ENCODE results near the gene GPATCH2. TPM values are rescaled to one million over a fixed set of nuclear protein-coding genes. Genes with fewer than 3 reads are reported as not detected.

The GPATCH2 gene
- total and polyA plus RNA-seq, 10 of the 15 experiments (the other 5 are each of a cell fraction or from before 2014, with no cell fraction given), result 3.2 to 12.2 (median 5.4) TPM

DNA sequence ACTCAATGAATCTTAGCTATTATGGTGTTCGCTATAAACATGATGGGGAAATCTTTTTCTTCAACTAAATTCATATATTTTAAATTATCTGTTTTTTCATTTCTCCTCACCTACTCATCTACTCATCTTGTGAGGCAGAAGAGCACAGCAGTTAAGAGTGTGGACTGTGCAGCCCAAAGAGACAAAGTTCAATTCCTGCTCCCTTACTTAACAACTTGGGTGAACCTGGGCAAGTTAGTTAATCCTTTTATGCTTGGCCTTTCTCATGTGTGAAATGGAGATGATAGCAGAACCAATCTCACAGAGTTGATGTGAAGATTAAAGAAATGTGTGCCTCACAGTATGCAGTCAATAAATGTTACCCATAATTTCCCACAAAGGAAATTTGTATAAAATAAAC lies 168.2 kb downstream of the GPATCH2 start (continued):
- TF ChIP-seq TCF3 (IDR thresholded peaks at IDR 0.05; ENCODE audit: borderline replicate concordance, insufficient read depth, low read depth, low read length), result no peak
- TF ChIP-seq, protein P1, sequence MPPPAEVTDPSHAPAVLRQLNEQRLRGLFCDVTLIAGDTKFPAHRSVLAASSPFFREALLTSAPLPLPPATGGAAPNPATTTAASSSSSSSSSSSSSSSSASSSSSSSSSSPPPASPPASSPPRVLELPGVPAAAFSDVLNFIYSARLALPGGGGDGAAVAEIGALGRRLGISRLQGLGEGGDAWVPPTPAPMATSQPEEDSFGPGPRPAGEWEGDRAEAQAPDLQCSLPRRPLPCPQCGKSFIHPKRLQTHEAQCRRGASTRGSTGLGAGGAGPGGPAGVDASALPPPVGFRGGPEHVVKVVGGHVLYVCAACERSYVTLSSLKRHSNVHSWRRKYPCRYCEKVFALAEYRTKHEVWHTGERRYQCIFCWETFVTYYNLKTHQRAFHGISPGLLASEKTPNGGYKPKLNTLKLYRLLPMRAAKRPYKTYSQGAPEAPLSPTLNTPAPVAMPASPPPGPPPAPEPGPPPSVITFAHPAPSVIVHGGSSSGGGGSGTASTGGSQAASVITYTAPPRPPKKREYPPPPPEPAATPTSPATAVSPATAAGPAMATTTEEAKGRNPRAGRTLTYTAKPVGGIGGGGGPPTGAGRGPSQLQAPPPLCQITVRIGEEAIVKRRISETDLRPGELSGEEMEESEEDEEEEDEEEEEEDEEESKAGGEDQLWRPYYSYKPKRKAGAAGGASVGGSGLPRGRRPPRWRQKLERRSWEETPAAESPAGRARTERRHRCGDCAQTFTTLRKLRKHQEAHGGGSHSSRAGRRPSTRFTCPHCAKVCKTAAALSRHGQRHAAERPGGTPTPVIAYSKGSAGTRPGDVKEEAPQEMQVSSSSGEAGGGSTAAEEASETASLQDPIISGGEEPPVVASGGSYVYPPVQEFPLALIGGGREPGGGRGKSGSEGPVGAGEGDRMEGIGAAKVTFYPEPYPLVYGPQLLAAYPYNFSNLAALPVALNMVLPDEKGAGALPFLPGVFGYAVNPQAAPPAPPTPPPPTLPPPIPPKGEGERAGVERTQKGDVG (CRISPR knock-in tag; IDR thresholded peaks at IDR 0.05), result no peak
- no peak for TF ChIP-seq POLR2A (IDR thresholded peaks at IDR 0.05; ENCODE audit: low read depth, low read length)
- TF ChIP-seq SIX5 (IDR thresholded peaks at IDR 0.05; ENCODE audit: low read depth, low read length, severe bottlenecking), result no peak

DNA sequence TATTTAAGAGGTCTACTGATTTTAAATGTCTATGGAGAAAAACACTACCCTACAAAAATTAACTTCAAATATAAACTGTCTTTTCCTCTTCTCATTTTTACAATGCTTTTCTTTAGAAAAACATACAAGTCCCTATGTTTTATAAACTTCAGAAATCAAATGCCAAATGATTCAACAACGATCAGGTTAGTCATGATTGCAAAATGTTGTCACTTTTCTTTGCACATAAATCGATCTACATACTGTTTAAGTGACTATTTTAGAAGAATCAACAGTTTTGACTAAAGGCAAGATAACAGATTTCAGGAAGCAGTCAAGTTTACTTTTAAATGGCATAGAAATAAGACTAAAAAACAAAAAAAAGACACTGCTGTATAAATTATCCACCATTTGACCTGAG lies 168.7 kb downstream of the GPATCH2 start:
- Histone ChIP-seq H2AFZ (ENCODE audit: control insufficient read depth, low read depth, low read length) (no peak overlapping the region), H3K9ac (ENCODE audit: control insufficient read depth, insufficient read depth, low read length) (no peak overlapping the region), H3K4me2 (ENCODE audit: control insufficient read depth, insufficient read depth) (no peak overlapping the region), H4K20me1 (ENCODE audit: control insufficient read depth, insufficient read depth) (no peaks in the 10 kb centered on the region), H3K27me3 (replicated peaks in 1 of 2; ENCODE audit: control insufficient read depth in 2 of 2, insufficient read depth in 2 of 2, low read length in 1 of 2) (no peaks in the 10 kb centered on the region), H3K36me3 (ENCODE audit: control insufficient read depth in 2 of 2, insufficient read depth in 2 of 2, low read length in 1 of 2) (no peaks in the 10 kb centered on the region), H3K4me3 (no peak overlapping the region), H3K9me3 (replicated peaks; ENCODE audit: control insufficient read depth, insufficient read depth, low read length) (peaks cover 2% of the 10 kb centered on the region; the same call in 1 of the 3 replicates), H3K79me2 (ENCODE audit: control insufficient read depth, insufficient read depth, low read length) (no peaks in the 10 kb centered on the region), H3K27ac (ENCODE audit: control insufficient read depth, insufficient read depth) (no peak overlapping the region), H3K4me1 (ENCODE audit: control insufficient read depth, insufficient read depth, low read length) (no peaks in the 10 kb centered on the region)
- no peak for ATAC-seq
- TF ChIP-seq, protein P1 (CRISPR knock-in tag; IDR thresholded peaks at IDR 0.05), result no peak
- TF ChIP-seq, protein P2, sequence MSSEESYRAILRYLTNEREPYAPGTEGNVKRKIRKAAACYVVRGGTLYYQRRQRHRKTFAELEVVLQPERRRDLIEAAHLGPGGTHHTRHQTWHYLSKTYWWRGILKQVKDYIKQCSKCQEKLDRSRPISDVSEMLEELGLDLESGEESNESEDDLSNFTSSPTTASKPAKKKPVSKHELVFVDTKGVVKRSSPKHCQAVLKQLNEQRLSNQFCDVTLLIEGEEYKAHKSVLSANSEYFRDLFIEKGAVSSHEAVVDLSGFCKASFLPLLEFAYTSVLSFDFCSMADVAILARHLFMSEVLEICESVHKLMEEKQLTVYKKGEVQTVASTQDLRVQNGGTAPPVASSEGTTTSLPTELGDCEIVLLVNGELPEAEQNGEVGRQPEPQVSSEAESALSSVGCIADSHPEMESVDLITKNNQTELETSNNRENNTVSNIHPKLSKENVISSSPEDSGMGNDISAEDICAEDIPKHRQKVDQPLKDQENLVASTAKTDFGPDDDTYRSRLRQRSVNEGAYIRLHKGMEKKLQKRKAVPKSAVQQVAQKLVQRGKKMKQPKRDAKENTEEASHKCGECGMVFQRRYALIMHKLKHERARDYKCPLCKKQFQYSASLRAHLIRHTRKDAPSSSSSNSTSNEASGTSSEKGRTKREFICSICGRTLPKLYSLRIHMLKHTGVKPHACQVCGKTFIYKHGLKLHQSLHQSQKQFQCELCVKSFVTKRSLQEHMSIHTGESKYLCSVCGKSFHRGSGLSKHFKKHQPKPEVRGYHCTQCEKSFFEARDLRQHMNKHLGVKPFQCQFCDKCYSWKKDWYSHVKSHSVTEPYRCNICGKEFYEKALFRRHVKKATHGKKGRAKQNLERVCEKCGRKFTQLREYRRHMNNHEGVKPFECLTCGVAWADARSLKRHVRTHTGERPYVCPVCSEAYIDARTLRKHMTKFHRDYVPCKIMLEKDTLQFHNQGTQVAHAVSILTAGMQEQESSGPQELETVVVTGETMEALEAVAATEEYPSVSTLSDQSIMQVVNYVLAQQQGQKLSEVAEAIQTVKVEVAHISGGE (CRISPR knock-in tag; IDR thresholded peaks at IDR 0.05), result no peak
- TF ChIP-seq JUNB (IDR thresholded peaks at IDR 0.05) (no peak), PAX5 (IDR thresholded peaks at IDR 0.05; ENCODE audit: borderline replicate concordance, low read depth, low read length) (no peak)
- ChIA-PET SMC1A (ENCODE audit: uncharacterized antibody, unreplicated experiment) (interaction anchor here (1.6 kb wide), 1 partner anchor 10 kb away, joined by 3 read pairs; no protein-coding TSS in a partner anchor), RAD21 (ENCODE audit: unreplicated experiment) (no interaction called here), POLR2A (no interaction called here), CTCF (no interaction called here)
- intact Hi-C loops (cut with micrococcal nuclease; ENCODE audit: unreplicated experiment) (no loop called here), in situ Hi-C loops (cut with MboI) (no loop called here)
- no peak for DNase-seq (ENCODE audit: low read depth, low spot score)
- WGBS (ENCODE audit: insufficient coverage, insufficient replicate concordance, low lambda C conversion rate, missing lambda C conversion rate), result 95% methylated on average over 2 of the region's 2 CpGs
- no TSS peak for BruUV-seq (replicated peaks)
- peak; percentile 41 for FAIRE-seq

All from GM12878 (cell line).